Esophagus mucosa (tissue), 1 donor: ENCODE measurements around the gene PDK3. TPM values are rescaled to one million over a fixed set of nuclear protein-coding genes. Genes with fewer than 3 reads are reported as not detected.

Source experiments
- ATAC-seq: fragments of 200-7000 bp; cut with Tn5 transposase; one replicate; pipeline ENCODE4 v1.9.1; 2020
- total RNA-seq: library from RNA; stranded (reverse); gene quantifications from one replicate; pipeline ENCODE4 v1.2.4, GENCODE V29; 2023
- donor health status: DM: yes; HTN: yes; CAD: no.

PDK3 gene
- total RNA-seq, 1 donor from 2014 or later, result 6.8 TPM

GRCh38 chrX:24563291-24564010 lies 98.4 kb downstream of the PDK3 start:
- no peak for ATAC-seq

- no peak for ATAC-seq
Measured at GRCh38 chrX:24566240-24566639, 101.2 kb downstream of the PDK3 start.

- ATAC-seq, result no peak
Measured at GRCh38 chrX:24567169-24567568, 102.1 kb downstream of the PDK3 start.

GRCh38 chrX:24574743-24575142 lies 109.7 kb downstream of the PDK3 start:
- ATAC-seq, result no peak

GRCh38 chrX:24575496-24575895 lies 110.4 kb downstream of the PDK3 start:
- no peak for ATAC-seq

GRCh38 chrX:24577091-24577490 lies 112.0 kb downstream of the PDK3 start:
- no peak for ATAC-seq

Other genes with a start within 250 kb of the PDK3 start
- not detected for gene SUPT20HL2, start 151.2 kb upstream of the PDK3 start, total RNA-seq
- not detected for gene SUPT20HL1, start 104.6 kb upstream of the PDK3 start, total RNA-seq
- 0.64 TPM for gene PCYT1B, start 182.1 kb downstream of the PDK3 start, total RNA-seq
- 7.7 TPM for gene POLA1, start 228.6 kb downstream of the PDK3 start, total RNA-seq